Testis (tissue), 3 donors: Measurements from ENCODE around the gene RGMA. TPM values are rescaled to one million over a fixed set of nuclear protein-coding genes. Genes with fewer than 3 reads are reported as not detected.

ENCODE experiments used
- DNase-seq: peaks from one replicate; pipeline ENCODE4 v3.0.0-alpha.2; 2019
- H3K27ac ChIP-seq, 2 donors: fragments of 200-600 bp; sonication (generic); one replicate each; pipeline ENCODE4 v1.5.1; 2019
- H3K27me3 ChIP-seq: fragments of 200-600 bp; sonication (generic); one replicate; pipeline ENCODE4 v1.5.1; 2019
- H3K36me3 ChIP-seq: fragments of 200-600 bp; sonication (generic); one replicate; pipeline ENCODE4 v1.5.1; 2017; ENCODE audit warnings: low read depth; ENCODE audit errors: missing control alignments
- H3K4me1 ChIP-seq: fragments of 200-600 bp; sonication (generic); one replicate; pipeline ENCODE4 v1.5.1; 2019
- H3K4me3 ChIP-seq, 2 donors: fragments of 200-600 bp; sonication (generic); one replicate each; pipeline ENCODE4 v1.5.1; 2017 to 2019
- H3K9me3 ChIP-seq: fragments of 200-600 bp; sonication (generic); one replicate; pipeline ENCODE4 v1.5.1; 2017
- CTCF ChIP-seq, 3 experiments: fragments of 450-650 bp in 2 of 3; fragments of 200-600 bp in 1 of 3; sonication (generic) in 1 of 3; IDR thresholded peaks; one replicate each; pipeline ENCODE4 v1.5.1; 2016 to 2019; ENCODE audit warnings: antibody characterized with exemption in 3 of 3, mild to moderate bottlenecking in 2 of 3, moderate library complexity in 1 of 3
- POLR2A ChIP-seq: fragments of 450-650 bp; IDR thresholded peaks from one replicate; pipeline ENCODE4 v1.6.1; 2017; ENCODE audit warnings: antibody characterized with exemption, mild to moderate bottlenecking, moderate library complexity
- WGBS, 2 donors: methylation state at CpG; one replicate each; pipeline ENCODE4 v1.1.5; 2018; 5-methylcytosine and 5-hydroxymethylcytosine counted together
- intact Hi-C: fragments of 100-400 bp; cut with DNase I; formaldehyde crosslinking; loops from one replicate; pipeline ENCODE4 v1.15.1; 2023; ENCODE audit warnings: low total_unique reads
- polyA plus RNA-seq: library from polyadenylated mRNA; stranded (reverse); fragments of 350-450 nt; fragmentation: Illumina TruSeq; extraction: RNeasy Lipid Tissue Mini Kit (QIAGEN cat#74804); gene quantifications from one replicate; pipeline ENCODE4 v1.2.3, GENCODE V29; 2014; ENCODE audit warnings: low read depth, low replicate concordance; ENCODE audit not compliant: insufficient read depth
- total RNA-seq, 2 donors: library from RNA; depleted of rRNA; stranded (reverse); fragments of >200 nt; gene quantifications; one replicate each; pipeline ENCODE4 v1.2.3, GENCODE V29; 2016

The RGMA gene
- total and polyA plus RNA-seq, 3 donors from 2014 or later: 53.7 to 120 (median 65.4) TPM

GRCh38 chr15:93070551-93071296, 18.3 kb downstream of the RGMA start:
- peak overlapping the region; percentile 72 to 74 for H3K4me3 ChIP-seq
- H3K36me3 ChIP-seq: no peaks in the 10 kb centered on the region
- no peak for TF ChIP-seq POLR2A
- no peak for TF ChIP-seq CTCF (IDR thresholded peaks at IDR 0.05)
- 41 to 46% methylated on average over 10 of the region's 10 CpGs for WGBS, 2 donors
- H3K27me3 ChIP-seq: no peaks in the 10 kb centered on the region
- H3K9me3 ChIP-seq: no peaks in the 10 kb centered on the region
- no peak for DNase-seq
- H3K4me1 ChIP-seq: peaks cover 40% of the 10 kb centered on the region
- H3K27ac ChIP-seq: peak overlapping the region; percentile 35 to 85
- intact Hi-C loops: no loop called here

GRCh38 chr15:93070132-93070531, 18.9 kb downstream of the RGMA start:
- DNase-seq: no peak
- Histone ChIP-seq H3K36me3 (no peaks in the 10 kb centered on the region), H3K27me3 (no peaks in the 10 kb centered on the region), H3K9me3 (no peaks in the 10 kb centered on the region), H3K4me3 (no peak overlapping the region), H3K4me1 (peaks cover 45% of the 10 kb centered on the region), H3K27ac (peak overlapping the region in 1 of 2 donors; percentile 85)
- TF ChIP-seq POLR2A (no peak), CTCF (IDR thresholded peaks at IDR 0.05) (no peak)
- 63 to 73% methylated on average over 10 of the region's 10 CpGs for WGBS, 2 donors
- intact Hi-C loops: no loop called here

GRCh38 chr15:93068581-93069199, 20.3 kb downstream of the RGMA start:
- peak overlapping the region in 1 of 2 donors; percentile 14 for H3K27ac ChIP-seq
- H3K9me3 ChIP-seq: no peaks in the 10 kb centered on the region
- intact Hi-C loops: no loop called here
- no peaks in the 10 kb centered on the region for H3K27me3 ChIP-seq
- DNase-seq: no peak
- 96 to 99% methylated on average over 6 of the region's 6 CpGs for WGBS, 2 donors
- no peak overlapping the region for H3K4me3 ChIP-seq
- H3K36me3 ChIP-seq: no peaks in the 10 kb centered on the region
- peaks cover 42% of the 10 kb centered on the region for H3K4me1 ChIP-seq
- TF ChIP-seq CTCF (IDR thresholded peaks at IDR 0.05) (no peak), POLR2A (no peak)

GRCh38 chr15:93067649-93068085, 21.3 kb downstream of the RGMA start:
- Histone ChIP-seq H3K27ac (peak overlapping the region; percentile 18 to 62), H3K36me3 (no peaks in the 10 kb centered on the region), H3K4me3 (no peak overlapping the region), H3K4me1 (peaks cover 44% of the 10 kb centered on the region), H3K9me3 (no peaks in the 10 kb centered on the region), H3K27me3 (no peaks in the 10 kb centered on the region)
- 71 to 73% methylated on average over 4 of the region's 4 CpGs for WGBS, 2 donors
- no peak for DNase-seq
- intact Hi-C loops: no loop called here
- TF ChIP-seq POLR2A: no peak
- no peak for TF ChIP-seq CTCF (IDR thresholded peaks at IDR 0.05)
